Pons (tissue), 1 donor: ENCODE data around the gene TMEM175.
"Not testable (repeated sequence)": the region's sequence is repeated elsewhere in the genome, so short reads cannot be mapped to it uniquely, and the experiment has no call there.

Experiments used
- DNase-seq: peaks from one replicate; pipeline ENCODE4 v3.0.0-alpha.2; 2016; ENCODE audit warnings: low spot score

TMEM175 gene

DNA sequence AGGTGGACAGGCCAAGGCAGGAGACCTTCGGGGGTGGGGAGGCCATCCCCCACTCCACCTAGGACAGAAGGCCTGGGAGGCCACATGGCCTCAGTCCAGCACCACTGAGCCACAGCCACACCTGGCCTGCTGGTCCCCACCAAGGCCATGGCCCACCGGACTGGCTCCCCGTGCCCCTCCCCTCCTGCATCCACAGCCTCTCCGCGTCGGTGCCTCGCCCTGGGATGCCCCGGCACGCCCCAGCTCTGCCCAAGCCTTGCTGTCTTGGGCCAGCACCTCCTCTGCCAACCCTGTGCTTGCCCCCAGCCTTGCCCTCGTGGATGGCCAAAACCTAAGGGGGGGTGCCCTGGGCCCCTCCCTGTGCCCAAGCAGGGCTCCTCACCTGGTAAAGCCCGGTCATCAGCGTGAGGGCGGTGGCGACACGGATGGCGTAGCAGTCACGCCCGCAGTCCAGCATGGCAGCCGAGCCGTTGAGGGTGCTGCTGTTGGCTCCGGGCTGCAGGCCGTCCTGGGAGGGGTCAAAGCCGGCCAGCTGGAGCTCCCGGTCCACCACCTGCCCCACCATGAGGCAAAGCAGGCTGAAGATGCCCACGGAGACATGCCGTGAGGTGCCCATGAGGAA lies 58.6 kb downstream of the TMEM175 start:
- no peak for DNase-seq

- DNase-seq, result no peak
These were observed 59.4 kb downstream of the TMEM175 start for GRCh38 chr4:991451-992296.

- no peak for DNase-seq
These were observed 60.2 kb downstream of the TMEM175 start for GRCh38 chr4:992297-993110.

DNA sequence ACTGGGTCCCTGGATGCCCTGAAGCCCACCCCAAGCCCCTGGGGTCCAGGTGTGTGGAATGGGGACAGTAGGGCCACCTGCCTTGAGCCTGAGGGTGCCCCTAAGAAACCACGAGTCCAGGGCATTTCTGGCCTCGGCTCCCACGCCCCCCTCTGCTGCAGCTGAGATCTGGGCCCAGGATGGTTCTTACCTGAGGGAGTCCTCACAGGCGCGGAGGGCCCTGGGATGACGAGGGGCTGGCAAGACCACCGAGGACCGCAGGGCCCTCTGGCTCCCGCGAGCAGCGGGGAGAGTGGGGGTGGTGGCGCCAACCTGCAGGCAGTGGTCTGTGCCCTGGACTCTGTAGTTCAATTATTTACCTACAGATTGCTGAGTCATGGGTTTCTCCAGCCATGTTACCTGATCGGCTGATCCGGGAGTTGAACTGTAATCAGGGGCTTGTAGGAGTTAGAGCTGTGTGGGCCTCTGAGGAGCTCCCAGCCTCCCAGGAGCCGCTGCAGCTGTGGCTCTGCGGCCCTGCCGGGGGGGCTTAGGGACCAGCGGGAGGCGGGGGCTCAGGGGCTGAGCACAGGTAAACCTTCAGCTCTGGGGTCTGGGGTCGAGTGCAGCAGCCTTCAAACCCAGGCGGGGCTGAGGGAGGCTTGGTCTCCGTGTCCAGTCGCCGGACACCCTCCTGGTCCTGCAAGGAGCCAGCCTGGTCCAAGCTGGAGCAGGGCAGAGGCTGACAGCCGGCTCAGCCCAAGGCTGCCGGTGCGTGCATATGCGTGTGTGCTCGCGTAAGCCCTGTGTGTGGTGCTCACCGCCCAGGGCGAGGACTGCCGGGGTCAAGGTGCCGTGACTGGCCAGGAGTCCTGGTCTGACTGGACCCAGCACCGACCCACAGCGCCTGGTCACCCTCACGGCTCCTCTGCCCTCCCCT lies 61.1 kb downstream of the TMEM175 start, which contains the start of gene SLC26A1:
Gene SLC26A1 (minus strand): TSS at position 294 of the 919 bp plus-strand sequence. CDS start 1,701 bp downstream, outside the sequence.
- DNase-seq, result no peak

DNA sequence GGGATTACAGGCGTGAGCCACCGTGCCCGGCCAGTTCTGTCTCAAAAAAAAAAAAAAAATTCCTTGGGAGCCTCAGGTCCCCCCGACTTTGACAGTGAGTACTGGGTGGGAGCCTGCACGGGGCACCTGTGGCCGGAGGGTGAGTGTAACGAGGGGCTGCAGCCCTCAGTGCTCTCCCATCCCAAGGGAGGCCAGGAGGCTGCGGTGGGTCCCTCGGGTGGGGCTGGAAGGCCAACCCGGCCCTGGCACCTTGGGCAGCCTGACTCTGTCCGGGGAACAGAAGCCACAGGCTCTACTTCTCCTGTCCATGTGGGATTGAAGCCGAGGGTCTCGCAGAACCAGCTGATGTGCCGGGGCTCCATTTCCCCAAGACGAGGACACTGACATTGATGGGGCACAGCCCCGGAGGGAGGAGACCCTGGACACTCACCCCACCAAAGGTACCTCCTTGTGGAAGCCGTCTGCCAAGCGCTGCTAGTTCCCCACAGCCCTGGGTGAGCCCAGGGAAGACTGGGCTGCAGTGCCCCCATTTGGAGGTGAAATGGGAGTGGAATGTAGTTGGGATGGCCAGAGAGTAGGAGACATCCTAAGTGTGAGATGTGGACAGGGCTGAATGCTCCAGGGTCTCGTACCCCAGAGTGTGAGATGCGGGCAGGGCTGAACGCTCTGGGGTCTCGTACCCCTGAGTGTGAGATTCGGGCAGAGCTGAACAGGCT lies 63.2 kb downstream of the TMEM175 start:
- DNase-seq, result no peak

GRCh38 chr4:996030-996996 lies 64.1 kb downstream of the TMEM175 start:
- no peak for DNase-seq

- no peak for DNase-seq
These were observed 64.7 kb downstream of the TMEM175 start for GRCh38 chr4:996997-997374.

GRCh38 chr4:997375-998071 lies 65.3 kb downstream of the TMEM175 start:
- DNase-seq, result peak; percentile 50

- DNase-seq, result no peak
These were observed 65.9 kb downstream of the TMEM175 start for GRCh38 chr4:998096-998691.

DNA sequence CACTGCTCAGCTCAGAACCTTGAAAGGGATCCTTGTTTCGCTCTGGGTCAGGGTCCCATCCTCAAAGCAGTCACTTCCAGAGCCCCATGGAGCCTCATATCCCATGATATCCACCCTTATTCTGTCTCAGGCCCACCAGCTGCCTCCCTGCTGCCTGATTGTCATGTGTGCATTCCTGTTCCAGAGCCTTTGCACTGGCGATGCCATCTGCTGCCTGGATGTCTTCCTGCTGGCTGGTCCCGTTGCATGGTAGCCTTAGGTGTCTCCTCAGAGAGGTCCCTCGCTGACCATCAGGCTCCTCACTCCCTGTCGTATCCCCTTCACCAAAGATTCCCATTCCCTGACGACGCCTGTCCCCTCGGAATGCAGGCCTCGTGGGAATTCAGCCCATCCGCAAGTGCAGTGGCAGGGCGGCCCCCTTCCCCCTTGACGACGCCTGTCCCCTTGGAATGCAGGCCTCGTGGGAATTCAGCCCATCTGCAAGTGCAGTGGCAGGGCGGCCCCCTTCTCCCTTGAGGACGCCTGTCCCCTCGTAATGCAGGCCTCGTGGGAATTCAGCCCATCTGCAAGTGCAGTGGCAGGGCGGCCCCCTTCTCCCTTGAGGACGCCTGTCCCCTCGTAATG lies 67.1 kb downstream of the TMEM175 start:
- not testable (repeated sequence) for DNase-seq

- DNase-seq, result no peak
These were observed 67.7 kb downstream of the TMEM175 start for GRCh38 chr4:999882-1000425.

GRCh38 chr4:1000686-1001260 lies 68.5 kb downstream of the TMEM175 start:
- no peak for DNase-seq

GRCh38 chr4:1001561-1002130 lies 69.4 kb downstream of the TMEM175 start:
- no peak for DNase-seq

DNA sequence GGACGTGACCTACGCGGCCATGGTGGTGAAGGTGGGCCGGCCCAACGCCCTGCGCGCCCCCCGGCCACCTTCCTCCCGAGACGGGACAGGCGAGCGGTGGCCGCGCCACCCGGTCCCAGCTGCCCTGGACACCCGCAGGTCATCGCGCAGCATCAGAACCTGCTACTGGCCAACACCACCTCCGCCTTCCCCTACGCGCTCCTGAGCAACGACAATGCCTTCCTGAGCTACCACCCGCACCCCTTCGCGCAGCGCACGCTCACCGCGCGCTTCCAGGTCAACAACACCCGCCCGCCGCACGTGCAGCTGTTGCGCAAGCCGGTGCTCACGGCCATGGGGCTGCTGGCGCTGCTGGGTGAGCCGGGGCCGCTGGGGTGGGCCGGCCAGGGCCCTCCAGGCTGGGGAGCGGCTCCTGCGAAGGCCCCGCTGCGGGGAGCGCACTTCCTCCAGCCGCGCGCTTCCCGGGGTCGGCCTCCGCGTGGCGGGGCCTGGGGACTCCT lies 69.9 kb downstream of the TMEM175 start:
- DNase-seq, result no peak

DNA sequence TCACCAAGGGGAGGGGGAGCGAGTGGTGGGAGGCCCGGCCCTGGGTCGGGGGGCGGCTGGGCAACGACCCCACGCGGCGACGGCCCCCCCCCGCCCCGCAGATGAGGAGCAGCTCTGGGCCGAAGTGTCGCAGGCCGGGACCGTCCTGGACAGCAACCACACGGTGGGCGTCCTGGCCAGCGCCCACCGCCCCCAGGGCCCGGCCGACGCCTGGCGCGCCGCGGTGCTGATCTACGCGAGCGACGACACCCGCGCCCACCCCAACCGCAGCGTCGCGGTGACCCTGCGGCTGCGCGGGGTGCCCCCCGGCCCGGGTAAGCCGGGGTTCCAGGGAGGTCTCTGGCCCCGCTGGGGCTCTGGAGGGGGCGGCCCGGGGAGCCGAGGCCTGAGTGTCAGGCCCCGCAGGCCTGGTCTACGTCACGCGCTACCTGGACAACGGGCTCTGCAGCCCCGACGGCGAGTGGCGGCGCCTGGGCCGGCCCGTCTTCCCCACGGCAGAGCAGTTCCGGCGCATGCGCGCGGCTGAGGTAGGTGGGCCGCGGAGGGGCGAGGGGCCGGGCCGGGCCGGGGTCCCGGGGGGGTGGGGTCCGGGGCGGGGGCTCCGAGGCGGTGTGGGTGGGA lies 70.5 kb downstream of the TMEM175 start:
- no peak for DNase-seq
